Measurements from ENCODE around the gene CDK19.

DNA sequence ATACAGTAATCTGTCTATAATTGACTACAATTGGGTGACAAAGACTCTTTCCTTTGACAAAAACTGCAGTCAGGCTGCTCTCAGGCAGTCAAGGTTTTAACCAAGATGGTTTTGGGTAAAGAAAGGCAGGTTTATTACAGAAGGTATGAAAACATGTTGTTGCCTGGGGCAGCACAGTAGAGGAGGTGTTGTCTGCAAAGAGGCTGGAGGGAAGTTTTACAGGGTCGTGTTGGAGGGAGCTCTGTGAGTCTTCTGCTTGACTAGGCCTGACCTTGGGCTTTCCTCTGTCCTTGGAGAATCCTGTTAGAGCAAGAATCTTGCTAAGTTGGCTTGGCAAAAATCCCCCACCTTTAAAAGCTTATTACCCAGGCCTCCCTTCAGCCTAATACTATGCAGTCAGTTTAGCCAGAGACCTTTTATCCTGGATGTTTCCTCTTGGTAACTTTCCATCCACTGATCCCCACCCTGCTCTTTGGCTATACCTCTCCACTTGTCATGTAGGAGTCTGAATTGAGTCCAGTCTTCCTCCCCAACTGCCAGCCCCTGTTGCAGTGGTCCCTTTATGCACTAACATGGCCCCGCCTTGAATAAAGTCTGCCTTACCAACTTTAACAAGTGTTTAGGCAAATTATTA is 195.9 kb downstream of the CDK19 start:
- TF ChIP-seq EZH2phosphoT487 (IDR thresholded peaks at IDR 0.05; ENCODE audit: insufficient read depth, low read depth) (no peak), EZH2 (IDR thresholded peaks at IDR 0.05; ENCODE audit: insufficient read depth, poor library complexity, severe bottlenecking) (no peak)

All from GM23248 (cell line).